IMR-90 (cell line): ENCODE data around the gene CGNL1.

Experiments used
- NFE2L2 ChIP-seq: fragments of 150-350 bp; IDR thresholded peaks from 2 replicates; pipeline ENCODE4 v1.6.1; 2016; ENCODE audit warnings: low read depth, mild to moderate bottlenecking, low read length
- POLR2A ChIP-seq: IDR thresholded peaks from 2 replicates; pipeline ENCODE4 v1.6.1; 2012; ENCODE audit warnings: mild to moderate bottlenecking, low read depth, low read length

DNA sequence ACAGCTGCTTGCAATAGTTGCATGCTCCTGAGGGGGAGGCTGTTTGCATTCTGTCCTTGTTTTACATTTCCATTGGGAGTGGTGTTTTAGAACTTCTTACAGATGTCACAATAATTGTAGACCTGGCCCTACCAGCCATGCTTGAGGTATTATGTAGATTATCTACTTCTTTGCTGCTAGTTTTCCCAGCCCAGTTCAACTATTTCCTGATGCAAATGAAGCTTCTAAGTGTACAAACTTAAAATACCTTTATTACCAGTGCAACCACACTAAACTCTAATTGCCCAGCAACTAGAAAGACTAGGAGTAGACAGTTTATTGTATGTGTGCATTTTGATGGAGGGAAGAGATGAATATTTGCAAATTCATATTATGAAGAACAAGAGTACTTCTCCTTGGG is 110.5 kb downstream of the CGNL1 start:
- TF ChIP-seq NFE2L2 (no peak), POLR2A (no peak)
